ENCODE results near the gene CACNA1A.

Gene CACNA1A

DNA sequence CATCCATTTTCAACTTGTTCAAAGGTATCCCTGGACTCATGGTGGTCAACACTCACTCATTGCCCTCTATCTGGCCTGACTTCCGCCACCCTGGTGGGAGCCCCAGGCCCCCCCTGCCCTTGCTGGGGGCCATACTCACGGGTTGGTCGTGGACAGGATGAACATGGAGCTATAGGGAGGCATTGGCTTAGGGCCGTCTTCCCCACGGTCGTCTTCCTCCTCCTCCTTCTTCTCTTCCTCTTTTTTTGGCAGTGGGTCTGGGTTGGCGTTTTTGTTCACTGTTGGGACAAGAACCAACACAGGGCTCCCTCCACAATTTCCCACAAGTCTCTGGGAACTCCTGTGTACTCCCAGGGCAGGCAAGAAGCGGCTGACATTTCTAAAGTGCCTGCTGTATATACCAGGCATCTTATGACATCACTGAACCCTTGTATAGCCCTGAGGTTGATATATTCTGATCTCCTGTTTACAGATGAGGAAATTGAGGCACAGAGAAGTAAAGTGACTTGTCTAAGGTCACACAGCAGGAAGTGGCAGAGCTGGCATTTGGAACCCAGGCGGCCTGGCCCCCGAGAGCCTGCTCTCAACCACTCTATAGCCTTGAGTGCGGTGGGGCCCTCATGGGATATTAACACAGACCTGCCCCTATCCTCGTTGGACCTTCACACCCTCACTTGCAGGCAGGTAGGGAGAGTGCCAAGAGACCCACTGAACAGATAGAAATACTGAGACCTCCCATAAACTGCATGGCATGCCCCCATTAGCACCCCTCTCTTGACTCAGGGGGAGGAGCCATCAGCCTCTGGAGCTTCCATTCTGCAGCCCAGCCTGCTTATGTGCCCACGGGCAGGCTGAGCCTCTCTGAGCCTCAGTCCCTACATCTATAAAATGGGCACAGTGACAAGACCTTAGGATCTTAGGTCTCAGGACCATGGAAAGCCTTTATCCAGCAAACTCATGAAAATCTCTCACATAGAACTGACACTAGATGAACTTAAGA lies 221.1 kb downstream of the CACNA1A start:
- Histone ChIP-seq H2AFZ (ENCODE audit: low read depth, low read length, severe bottlenecking) (no peak overlapping the region), H3K4me2 (ENCODE audit: low read depth, low read length, poor library complexity, severe bottlenecking) (no peak overlapping the region), H3K27me3 (ENCODE audit: low read length) (no peaks in the 10 kb centered on the region), H3K9ac (ENCODE audit: low read length) (no peak overlapping the region), H3K79me2 (ENCODE audit: insufficient read depth, low read length) (no peaks in the 10 kb centered on the region), H3K4me3 (ENCODE audit: insufficient read depth, low read length, poor library complexity, severe bottlenecking) (no peak overlapping the region), H3K36me3 (ENCODE audit: low read length) (no peaks in the 10 kb centered on the region), H3F3A (ENCODE audit: insufficient read depth) (no peaks in the 10 kb centered on the region), H3K27ac (ENCODE audit: low read depth, low read length) (no peak overlapping the region), H3K9me2 (replicated peaks; ENCODE audit: insufficient read depth, low read length) (no peaks in the 10 kb centered on the region), H4K20me1 (ENCODE audit: low read depth, low read length) (no peaks in the 10 kb centered on the region), H3K9me3 (ENCODE audit: insufficient read depth, low read length) (no peaks in the 10 kb centered on the region)
- no peak for TF ChIP-seq EZH2phosphoT487 (conservative IDR thresholded peaks at IDR 0.05; ENCODE audit: low read length)
- TF ChIP-seq, protein P1, sequence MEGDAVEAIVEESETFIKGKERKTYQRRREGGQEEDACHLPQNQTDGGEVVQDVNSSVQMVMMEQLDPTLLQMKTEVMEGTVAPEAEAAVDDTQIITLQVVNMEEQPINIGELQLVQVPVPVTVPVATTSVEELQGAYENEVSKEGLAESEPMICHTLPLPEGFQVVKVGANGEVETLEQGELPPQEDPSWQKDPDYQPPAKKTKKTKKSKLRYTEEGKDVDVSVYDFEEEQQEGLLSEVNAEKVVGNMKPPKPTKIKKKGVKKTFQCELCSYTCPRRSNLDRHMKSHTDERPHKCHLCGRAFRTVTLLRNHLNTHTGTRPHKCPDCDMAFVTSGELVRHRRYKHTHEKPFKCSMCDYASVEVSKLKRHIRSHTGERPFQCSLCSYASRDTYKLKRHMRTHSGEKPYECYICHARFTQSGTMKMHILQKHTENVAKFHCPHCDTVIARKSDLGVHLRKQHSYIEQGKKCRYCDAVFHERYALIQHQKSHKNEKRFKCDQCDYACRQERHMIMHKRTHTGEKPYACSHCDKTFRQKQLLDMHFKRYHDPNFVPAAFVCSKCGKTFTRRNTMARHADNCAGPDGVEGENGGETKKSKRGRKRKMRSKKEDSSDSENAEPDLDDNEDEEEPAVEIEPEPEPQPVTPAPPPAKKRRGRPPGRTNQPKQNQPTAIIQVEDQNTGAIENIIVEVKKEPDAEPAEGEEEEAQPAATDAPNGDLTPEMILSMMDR (IDR thresholded peaks at IDR 0.05; ENCODE audit: insufficient read depth, low read length, poor library complexity, severe bottlenecking) = no peak

DNA sequence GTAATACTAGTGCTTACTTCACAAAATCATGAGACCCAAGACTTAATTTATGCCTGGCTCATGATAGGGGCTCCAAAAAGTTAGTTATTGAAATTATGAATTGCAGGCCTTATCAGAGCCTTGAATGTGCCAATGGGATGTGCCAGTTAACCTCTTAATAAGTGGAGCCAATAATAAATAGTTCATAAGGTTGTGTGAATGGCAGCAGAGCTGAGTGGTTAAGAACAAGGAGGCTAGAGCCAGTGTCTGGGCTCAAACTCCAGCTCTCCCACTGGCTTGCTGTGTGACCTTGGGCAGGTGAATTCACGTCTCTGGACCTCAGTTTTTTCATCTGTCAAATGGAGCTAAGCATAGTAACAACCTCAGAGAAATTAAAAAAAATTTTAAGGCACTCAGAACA lies 222.4 kb downstream of the CACNA1A start:
- no peak overlapping the region for H3K4me3 ChIP-seq (ENCODE audit: insufficient read depth, low read length, poor library complexity, severe bottlenecking)
- TF ChIP-seq, protein P1 (IDR thresholded peaks at IDR 0.05; ENCODE audit: insufficient read depth, low read length, poor library complexity, severe bottlenecking) = no peak
- no peak for TF ChIP-seq EZH2phosphoT487 (conservative IDR thresholded peaks at IDR 0.05; ENCODE audit: low read length)
- H3K36me3 ChIP-seq (ENCODE audit: low read length) = no peaks in the 10 kb centered on the region
- H3K27me3 ChIP-seq (ENCODE audit: low read length) = no peaks in the 10 kb centered on the region
- no peak overlapping the region for H3K27ac ChIP-seq (ENCODE audit: low read depth, low read length)
- H3K4me2 ChIP-seq (ENCODE audit: low read depth, low read length, poor library complexity, severe bottlenecking) = no peak overlapping the region
- no peaks in the 10 kb centered on the region for H3K9me3 ChIP-seq (ENCODE audit: insufficient read depth, low read length)
- H3K79me2 ChIP-seq (ENCODE audit: insufficient read depth, low read length) = no peaks in the 10 kb centered on the region
- no peaks in the 10 kb centered on the region for H3K9me2 ChIP-seq (replicated peaks; ENCODE audit: insufficient read depth, low read length)
- no peak overlapping the region for H2AFZ ChIP-seq (ENCODE audit: low read depth, low read length, severe bottlenecking)
- no peak overlapping the region for H3K9ac ChIP-seq (ENCODE audit: low read length)
- no peaks in the 10 kb centered on the region for H3F3A ChIP-seq (ENCODE audit: insufficient read depth)
- H4K20me1 ChIP-seq (ENCODE audit: low read depth, low read length) = no peaks in the 10 kb centered on the region

DNA sequence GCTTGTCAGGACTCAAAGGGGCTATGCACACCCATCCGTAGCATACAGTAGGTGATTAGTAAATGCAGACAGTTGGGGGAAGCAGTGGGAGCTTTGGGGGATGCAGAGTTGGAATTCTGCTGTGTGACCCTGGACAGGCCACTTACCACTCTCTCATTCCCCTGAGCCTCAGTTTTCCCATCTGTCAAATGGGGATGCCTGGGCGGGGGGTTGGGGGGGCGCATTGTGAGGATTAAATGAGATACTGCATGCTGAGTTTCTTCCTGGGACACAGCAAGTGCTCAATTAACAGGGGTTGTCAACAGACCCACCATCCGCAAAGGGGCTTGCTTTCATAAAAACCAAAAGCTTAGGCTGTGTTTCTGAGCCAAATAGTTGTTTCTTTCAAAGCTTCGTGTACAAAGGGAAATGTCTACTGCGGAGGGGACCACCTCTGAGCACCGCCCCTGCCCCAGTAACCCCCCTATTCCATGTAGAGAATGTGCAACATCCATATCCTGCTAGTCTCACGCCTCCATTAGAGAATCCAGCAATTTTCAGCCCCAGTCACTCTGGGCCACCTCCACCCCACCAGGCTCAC lies 223.7 kb downstream of the CACNA1A start:
- H3K4me2 ChIP-seq (ENCODE audit: low read depth, low read length, poor library complexity, severe bottlenecking) = no peak overlapping the region
- H2AFZ ChIP-seq (ENCODE audit: low read depth, low read length, severe bottlenecking) = no peak overlapping the region
- H4K20me1 ChIP-seq (ENCODE audit: low read depth, low read length) = no peaks in the 10 kb centered on the region
- H3K27me3 ChIP-seq (ENCODE audit: low read length) = no peaks in the 10 kb centered on the region
- no peaks in the 10 kb centered on the region for H3K9me3 ChIP-seq (ENCODE audit: insufficient read depth, low read length)
- no peaks in the 10 kb centered on the region for H3K9me2 ChIP-seq (replicated peaks; ENCODE audit: insufficient read depth, low read length)
- H3K27ac ChIP-seq (ENCODE audit: low read depth, low read length) = no peak overlapping the region
- no peak for TF ChIP-seq EZH2phosphoT487 (conservative IDR thresholded peaks at IDR 0.05; ENCODE audit: low read length)
- TF ChIP-seq, protein P1 (IDR thresholded peaks at IDR 0.05; ENCODE audit: insufficient read depth, low read length, poor library complexity, severe bottlenecking) = no peak
- H3F3A ChIP-seq (ENCODE audit: insufficient read depth) = no peaks in the 10 kb centered on the region
- no peaks in the 10 kb centered on the region for H3K36me3 ChIP-seq (ENCODE audit: low read length)
- H3K79me2 ChIP-seq (ENCODE audit: insufficient read depth, low read length) = no peaks in the 10 kb centered on the region
- H3K4me3 ChIP-seq (ENCODE audit: insufficient read depth, low read length, poor library complexity, severe bottlenecking) = no peak overlapping the region
- H3K9ac ChIP-seq (ENCODE audit: low read length) = no peak overlapping the region

Measured in SU-DHL-6 (cell line).